Endothelial cell of umbilical vein (primary cell): Measurements from ENCODE around the gene CTNND1. TPM values are rescaled to one million over a fixed set of nuclear protein-coding genes. Genes with fewer than 3 reads are reported as not detected.

Experiments
- BruUV-seq: library from RNA; stranded (reverse); fragments of 400-500 nt; replicated peaks from 2 replicates; lab custom pipeline; 2021; lab: Mats Ljungman, UMichigan
- CTCF ChIA-PET: fragments of 300-600, 350-600 bp; sonication (Branson Sonifier 250); formaldehyde crosslinking; loops from one replicate; lab custom pipeline; 2021; ENCODE audit warnings: antibody characterized with exemption, inconsistent platforms; lab: Charles Lee
- POLR2A ChIA-PET: fragments of 300-600, 350-600 bp; sonication (Branson Sonifier 250); formaldehyde crosslinking; loops from one replicate; lab custom pipeline; 2021; ENCODE audit warnings: antibody characterized with exemption, inconsistent platforms; lab: Charles Lee
- DNase-seq: peaks from one replicate; pipeline ENCODE4 v3.0.0-alpha.2; 2011; ENCODE audit warnings: low read depth, low spot score
- FAIRE-seq: peaks from 2 replicates; lab custom pipeline; 2011; peaks lifted over from hg19 to GRCh38; lab: Jason Lieb, UNC
- H2AFZ ChIP-seq: 2 replicates; pipeline ENCODE4 v1.6.0; 2012; ENCODE audit warnings: low read depth, low read length, control low read depth, inconsistent platforms
- H3K27ac ChIP-seq: 2 replicates; pipeline ENCODE4 v1.5.1; 2011; ENCODE audit warnings: low read depth, mild to moderate bottlenecking, control low read depth, low read length, moderate library complexity; ENCODE audit not compliant: insufficient read depth
- H3K27me3 ChIP-seq, 2 experiments: 2 replicates each; pipeline versions ENCODE4 v1.6.0 to v1.6.1; 2011; ENCODE audit warnings: low read length in 2 of 2, mixed read lengths in 1 of 2; ENCODE audit not compliant: control insufficient read depth in 2 of 2, insufficient read depth in 2 of 2
- H3K36me3 ChIP-seq, 2 experiments: 2 replicates in 1 of 2; 3 replicates in 1 of 2; pipeline ENCODE4 v1.5.1; 2011; ENCODE audit warnings: low read length in 2 of 2, mild to moderate bottlenecking in 1 of 2, moderate library complexity in 1 of 2; ENCODE audit not compliant: control insufficient read depth in 2 of 2, insufficient read depth in 2 of 2; ENCODE audit errors: extremely low read depth in 1 of 2
- H3K4me1 ChIP-seq: 3 replicates; pipeline ENCODE4 v1.5.1; 2011; ENCODE audit warnings: mild to moderate bottlenecking, low read length; ENCODE audit not compliant: control insufficient read depth, insufficient read depth; ENCODE audit errors: extremely low read depth
- H3K4me2 ChIP-seq: 2 replicates; pipeline ENCODE4 v1.6.1; 2011; ENCODE audit warnings: low read length, control low read depth, mixed read lengths; ENCODE audit not compliant: insufficient read depth
- H3K4me3 ChIP-seq, 3 experiments: fragments of 200-600 bp in 1 of 3; sonication (generic), shearing (Covaris generic) in 1 of 3; replicated peaks in 1 of 3; 2 replicates each; pipeline ENCODE4 v1.5.1; 2011 to 2016; ENCODE audit warnings: control low read depth in 3 of 3, low read length in 3 of 3, mild to moderate bottlenecking in 2 of 3, inconsistent platforms in 1 of 3, low read depth in 1 of 3, moderate library complexity in 1 of 3; ENCODE audit not compliant: insufficient read depth in 1 of 3
- H3K79me2 ChIP-seq: 2 replicates; pipeline ENCODE4 v1.6.0; 2012; ENCODE audit warnings: low read length, inconsistent platforms; ENCODE audit not compliant: control insufficient read depth, insufficient read depth
- H3K9ac ChIP-seq: replicated peaks from 2 replicates; pipeline ENCODE3; 2011; ENCODE audit warnings: low read length, control low read depth; ENCODE audit not compliant: insufficient read depth; ENCODE audit errors: extremely low read depth
- H3K9me1 ChIP-seq: replicated peaks from 3 replicates; pipeline ENCODE4 v1.6.0; 2011; ENCODE audit warnings: mild to moderate bottlenecking, low read length; ENCODE audit not compliant: control insufficient read depth, insufficient read depth; ENCODE audit errors: extremely low read depth
- H3K9me3 ChIP-seq: replicated peaks from 2 replicates; pipeline ENCODE4 v1.5.1; 2012; ENCODE audit warnings: low read length, inconsistent platforms; ENCODE audit not compliant: control insufficient read depth, insufficient read depth
- H4K20me1 ChIP-seq: replicated peaks from 2 replicates; pipeline ENCODE3; 2011; ENCODE audit warnings: mild to moderate bottlenecking, low read length; ENCODE audit not compliant: control insufficient read depth, insufficient read depth; ENCODE audit errors: extremely low read depth
- EZH2 ChIP-seq: IDR thresholded peaks from 2 replicates; pipeline ENCODE4 v1.6.1; 2012; ENCODE audit warnings: borderline replicate concordance, low read depth, mild to moderate bottlenecking, moderate library complexity, low read length, inconsistent platforms; ENCODE audit not compliant: severe bottlenecking
- FOS ChIP-seq: IDR thresholded peaks from 2 replicates; pipeline ENCODE4 v1.6.1; 2011; ENCODE audit warnings: mild to moderate bottlenecking, low read length, moderate library complexity, borderline replicate concordance; ENCODE audit not compliant: insufficient read depth
- GATA2 ChIP-seq: IDR thresholded peaks from 2 replicates; pipeline ENCODE4 v1.7.0; 2011; ENCODE audit warnings: low read depth, mild to moderate bottlenecking, moderate library complexity, mixed read lengths, low read length; ENCODE audit not compliant: insufficient read length, insufficient read depth
- JUN ChIP-seq: IDR thresholded peaks from 2 replicates; pipeline ENCODE4 v1.6.1; 2011; ENCODE audit warnings: borderline replicate concordance, low read depth; ENCODE audit not compliant: insufficient read length, insufficient read depth
- MYC ChIP-seq: IDR thresholded peaks from one replicate; pipeline ENCODE4 v1.6.1; 2011; ENCODE audit warnings: mild to moderate bottlenecking, low read depth, low read length
- POLR2A ChIP-seq: IDR thresholded peaks from 2 replicates; pipeline ENCODE4 v1.6.1; 2012; ENCODE audit warnings: low read depth, mild to moderate bottlenecking, control low read depth, low read length
- POLR2AphosphoS5 ChIP-seq: IDR thresholded peaks from 2 replicates; pipeline ENCODE4 v1.6.1; 2012; ENCODE audit warnings: low read depth, mild to moderate bottlenecking, control low read depth, low read length, moderate library complexity; ENCODE audit not compliant: insufficient read depth
- dilution Hi-C: fragments of 300-500 bp; cut with MboI; formaldehyde crosslinking; loops from one replicate; pipeline ENCODE4 v1.15.0; 2019; ENCODE audit warnings: low sequenced_read_pairs; ENCODE audit not compliant: extremely low pct_ligation_motif_present
- intact Hi-C: fragments of 100-400 bp; cut with micrococcal nuclease; formaldehyde crosslinking; loops from one replicate; pipeline ENCODE4 v1.10.0; 2022
- polyA plus RNA-seq, 4 experiments: library from polyadenylated mRNA; depleted of rRNA in 3 of 4; stranded (reverse) in 3 of 4; unstranded in 1 of 4; fragments of >200 nt; gene quantifications; 2 replicates each; pipeline versions ENCODE4 v1.2.1 to v1.2.3, GENCODE V29; 2011 to 2012; ENCODE audit warnings: missing spikeins in 1 of 4
- total RNA-seq: library from RNA; stranded (reverse); gene quantifications from 2 replicates; pipeline ENCODE4 v1.2.3, GENCODE V29; 2021
- TF ChIP-seq, protein P1 (sequence below), 2 donors: IDR thresholded peaks; 1 replicate in 1 of 2; 2 replicates in 1 of 2; pipeline ENCODE4 v1.5.1; 2011; ENCODE audit warnings: low read length in 2 of 2, mild to moderate bottlenecking in 2 of 2, moderate library complexity in 2 of 2, control low read depth in 1 of 2, inconsistent platforms in 1 of 2, low read depth in 1 of 2; ENCODE audit not compliant: insufficient read depth in 1 of 2; ENCODE audit errors: extremely low read depth in 1 of 2
- TF ChIP-seq, protein P2 (sequence below): IDR thresholded peaks from 2 replicates; pipeline ENCODE4 v1.6.1; 2011; ENCODE audit not compliant: insufficient read depth, insufficient read length

The CTNND1 gene
- total and polyA plus RNA-seq, 2 donors (not counting 3 experiments of a cell fraction or from before 2014, with no cell fraction given): 152 to 268 TPM

GRCh38 chr11:57742087-57742452 is 19.5 kb upstream of the CTNND1 start:
- dilution Hi-C loops (no loop called here), intact Hi-C loops (no loop called here)
- Histone ChIP-seq H3K9ac (peak overlapping the region; percentile 76), H3K27me3 (no peaks in the 10 kb centered on the region), H4K20me1 (no peaks in the 10 kb centered on the region), H3K4me1 (peaks cover 11% of the 10 kb centered on the region), H3K27ac (peak overlapping the region; percentile 71), H3K36me3 (peaks cover 2 to 21% of the 10 kb centered on the region in 2 experiments), H3K79me2 (peaks cover 12% of the 10 kb centered on the region), H3K9me1 (no peaks in the 10 kb centered on the region), H2AFZ (peak overlapping the region; percentile 5), H3K4me3 (peak overlapping the region; percentile 55 to 94 (median 75)), H3K4me2 (peak overlapping the region; percentile 95), H3K9me3 (no peaks in the 10 kb centered on the region)
- no peak for FAIRE-seq
- DNase-seq: no peak
- CTCF ChIA-PET: interaction anchor here (1.0 to 3.5 kb wide), 6 partner anchors 10 to 98 kb away, joined by 3 to 45 read pairs (median 4); partner anchors contain the start of genes BTBD18 and MED19
- POLR2A ChIA-PET: interaction anchor here (0.7 to 1.6 kb wide), 5 partner anchors 10 to 59 kb away, joined by 3 to 5 read pairs (median 4); partner anchors contain the start of genes BTBD18, MED19 and TMX2
- TF ChIP-seq, protein P1, sequence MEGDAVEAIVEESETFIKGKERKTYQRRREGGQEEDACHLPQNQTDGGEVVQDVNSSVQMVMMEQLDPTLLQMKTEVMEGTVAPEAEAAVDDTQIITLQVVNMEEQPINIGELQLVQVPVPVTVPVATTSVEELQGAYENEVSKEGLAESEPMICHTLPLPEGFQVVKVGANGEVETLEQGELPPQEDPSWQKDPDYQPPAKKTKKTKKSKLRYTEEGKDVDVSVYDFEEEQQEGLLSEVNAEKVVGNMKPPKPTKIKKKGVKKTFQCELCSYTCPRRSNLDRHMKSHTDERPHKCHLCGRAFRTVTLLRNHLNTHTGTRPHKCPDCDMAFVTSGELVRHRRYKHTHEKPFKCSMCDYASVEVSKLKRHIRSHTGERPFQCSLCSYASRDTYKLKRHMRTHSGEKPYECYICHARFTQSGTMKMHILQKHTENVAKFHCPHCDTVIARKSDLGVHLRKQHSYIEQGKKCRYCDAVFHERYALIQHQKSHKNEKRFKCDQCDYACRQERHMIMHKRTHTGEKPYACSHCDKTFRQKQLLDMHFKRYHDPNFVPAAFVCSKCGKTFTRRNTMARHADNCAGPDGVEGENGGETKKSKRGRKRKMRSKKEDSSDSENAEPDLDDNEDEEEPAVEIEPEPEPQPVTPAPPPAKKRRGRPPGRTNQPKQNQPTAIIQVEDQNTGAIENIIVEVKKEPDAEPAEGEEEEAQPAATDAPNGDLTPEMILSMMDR (IDR thresholded peaks at IDR 0.05; ENCODE audit: extremely low read depth in 1 of 2, insufficient read depth in 1 of 2, low read depth in 1 of 2, low read length in 2 of 2): no peak
- TF ChIP-seq POLR2A: no peak
- TF ChIP-seq, protein P2, sequence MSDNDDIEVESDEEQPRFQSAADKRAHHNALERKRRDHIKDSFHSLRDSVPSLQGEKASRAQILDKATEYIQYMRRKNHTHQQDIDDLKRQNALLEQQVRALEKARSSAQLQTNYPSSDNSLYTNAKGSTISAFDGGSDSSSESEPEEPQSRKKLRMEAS: no peak
- TF ChIP-seq JUN: no peak
- TF ChIP-seq FOS: no peak
- no peak for TF ChIP-seq MYC
- no peak for TF ChIP-seq POLR2AphosphoS5
- no peak for TF ChIP-seq EZH2
- TF ChIP-seq GATA2: no peak
- TSS peak; percentile 31 for BruUV-seq
